Stimulated activated naive CD4-positive, alpha-beta T cell (primary cell): ENCODE results near the gene SAMD14.

Source experiments
- DNase-seq, 6 experiments: peaks; one replicate each; lab custom pipeline; 2025; lab: John Stamatoyannopoulos, UW

Gene SAMD14

GRCh38 chr17:50129728-50130558, at the start of gene SAMD14:
Gene SAMD14, minus strand, starts transcription at chr17:50130160. Its CDS starts 5,201 bp downstream, at chr17:50124959.
- DNase-seq, result peak; percentile 22 to 57 (median 42)

- DNase-seq, result peak in 3 of 6 experiments; percentile 11 to 35 (median 25)
Measured at GRCh38 chr17:50177983-50178834, 48.2 kb upstream of the SAMD14 start.

GRCh38 chr17:50177476-50177875, 47.5 kb upstream of the SAMD14 start:
- no peak for DNase-seq

GRCh38 chr17:50176559-50177357, 46.8 kb upstream of the SAMD14 start:
- no peak for DNase-seq

DNA sequence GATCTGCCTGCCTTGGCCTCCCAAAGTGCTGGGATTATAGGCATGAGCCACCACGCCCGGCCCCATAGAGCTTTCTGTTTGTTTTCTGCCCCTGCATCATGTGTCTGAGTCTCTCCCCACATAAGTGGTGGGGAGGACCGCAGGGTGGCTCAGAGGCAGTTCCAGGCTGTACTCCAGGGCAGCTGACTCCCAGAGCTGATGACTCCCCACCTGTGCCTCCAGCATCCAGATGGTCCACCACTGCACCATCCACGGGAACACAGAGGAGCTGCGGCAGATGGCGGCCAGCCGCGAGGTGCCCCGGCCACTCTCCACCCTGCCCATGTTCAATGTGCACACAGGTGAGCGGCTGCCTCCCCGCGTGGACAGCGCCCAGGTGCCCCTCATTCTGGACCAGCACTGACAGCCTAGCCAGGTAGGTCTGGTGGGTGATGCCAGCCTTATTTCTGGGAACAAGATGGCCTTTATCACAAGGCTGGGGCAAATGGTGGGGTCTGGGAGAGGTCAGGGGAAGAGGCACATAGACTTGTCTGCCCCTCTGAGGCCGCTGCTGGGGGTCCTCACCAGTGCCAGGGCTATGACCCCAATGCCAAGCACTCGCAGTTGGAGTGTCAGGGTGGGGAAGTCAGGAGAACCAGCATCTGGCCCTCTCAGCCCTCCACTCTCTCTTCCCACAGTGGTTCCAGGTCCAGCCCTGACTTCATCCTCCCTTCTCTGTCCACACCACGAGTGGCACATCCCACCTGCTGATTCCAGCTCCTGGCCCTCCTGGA, 45.3 kb upstream of the SAMD14 start:
- no peak for DNase-seq

DNA sequence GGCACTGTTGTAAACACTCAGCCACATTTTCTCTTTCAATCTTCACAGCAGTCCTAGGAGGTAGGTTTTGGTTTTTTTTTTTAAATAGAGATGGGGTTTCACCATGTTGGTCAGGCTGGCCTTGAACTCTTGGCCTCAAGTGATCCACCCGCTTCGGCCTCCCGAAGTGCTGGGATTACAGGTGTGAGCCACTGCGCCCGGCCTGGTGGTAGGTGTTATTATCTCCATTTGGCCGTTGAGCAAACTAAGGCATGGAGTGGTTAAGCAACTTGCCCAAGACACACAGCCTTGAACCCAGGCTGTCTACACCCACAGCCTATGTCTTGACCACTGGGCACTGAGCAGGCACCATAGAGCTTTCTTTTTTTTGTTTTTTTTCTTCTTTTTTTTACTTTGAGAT, 44.5 kb upstream of the SAMD14 start:
- no peak for DNase-seq

- DNase-seq, result no peak
Measured at GRCh38 chr17:50173335-50173941, 43.5 kb upstream of the SAMD14 start.

DNA sequence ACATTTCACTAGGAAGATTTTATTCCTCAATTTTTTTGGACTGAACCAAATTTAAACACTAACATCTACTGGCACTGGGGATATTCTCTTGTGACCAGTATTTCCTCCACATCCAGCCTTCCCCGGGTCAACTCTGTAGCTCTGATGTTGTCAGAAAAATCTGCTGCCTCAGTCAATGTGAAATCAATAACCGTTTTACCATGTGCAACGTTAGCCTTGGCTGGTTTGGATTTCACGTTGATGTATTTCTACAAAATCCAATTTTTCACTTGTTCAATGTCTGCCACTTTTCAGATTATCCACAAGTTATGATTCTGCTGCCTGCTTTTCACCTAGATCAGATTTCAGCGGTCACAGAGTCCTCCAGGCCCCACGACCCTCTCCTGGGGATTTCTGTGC, 43.0 kb upstream of the SAMD14 start:
- no peak for DNase-seq

- DNase-seq, result no peak
Measured at GRCh38 chr17:50172130-50172529, 42.2 kb upstream of the SAMD14 start.

GRCh38 chr17:50171371-50172071, 41.6 kb upstream of the SAMD14 start:
- DNase-seq, result no peak

- DNase-seq, result no peak
Measured at GRCh38 chr17:50170662-50171370, 40.9 kb upstream of the SAMD14 start.

- no peak for DNase-seq
Measured at GRCh38 chr17:50169881-50170459, 40.0 kb upstream of the SAMD14 start.

DNA sequence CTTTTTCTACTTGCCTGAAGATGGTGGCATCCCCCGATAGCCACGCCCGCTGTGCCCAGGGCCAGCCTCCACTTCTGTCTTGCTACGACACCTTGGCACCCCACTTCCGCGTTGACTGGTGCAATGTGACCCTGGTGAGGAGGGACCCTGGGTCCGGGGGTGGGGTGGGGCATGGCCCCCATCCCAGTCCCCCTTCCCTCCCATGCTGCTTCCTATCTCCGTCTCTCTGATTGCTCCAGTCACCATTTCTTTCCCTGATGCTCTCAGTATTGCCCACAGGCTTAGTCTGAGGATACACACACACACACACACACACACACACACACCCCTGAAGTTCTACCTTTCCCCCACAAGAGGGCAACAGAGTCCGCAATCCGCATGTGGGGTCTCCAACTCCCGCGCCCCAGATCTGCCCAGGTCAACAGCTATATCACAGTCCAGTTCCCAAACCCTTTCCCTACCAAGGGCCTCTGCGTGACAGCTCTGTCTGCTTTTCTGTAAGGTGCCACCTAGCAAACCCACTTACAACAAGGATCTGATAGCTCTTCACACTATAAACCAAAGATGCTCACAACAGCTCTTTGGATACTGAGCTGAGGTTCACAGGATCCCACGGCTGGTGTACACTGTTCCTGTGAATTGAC, 39.3 kb upstream of the SAMD14 start:
- peak; percentile 48 to 86 (median 76) for DNase-seq

GRCh38 chr17:50168319-50168718, 38.4 kb upstream of the SAMD14 start:
- no peak for DNase-seq

DNA sequence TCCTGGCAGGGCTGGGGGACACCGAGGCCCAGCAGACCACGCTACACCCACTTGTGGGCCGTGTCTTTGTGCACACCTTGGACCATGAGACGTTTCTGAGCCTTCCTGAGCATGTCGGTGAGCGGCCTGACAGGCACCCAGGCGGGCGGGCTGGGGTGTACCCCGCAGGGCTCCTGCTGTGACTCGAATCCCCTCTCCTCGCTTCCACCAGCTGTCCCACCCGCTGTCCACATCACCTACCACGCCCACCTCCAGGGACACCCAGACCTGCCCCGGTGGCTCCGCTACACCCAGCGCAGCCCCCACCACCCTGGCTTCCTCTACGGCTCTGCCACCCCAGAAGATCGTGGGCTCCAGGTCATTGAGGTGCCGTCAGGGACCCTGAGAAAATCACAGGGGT, 37.4 kb upstream of the SAMD14 start:
- DNase-seq, result no peak

DNA sequence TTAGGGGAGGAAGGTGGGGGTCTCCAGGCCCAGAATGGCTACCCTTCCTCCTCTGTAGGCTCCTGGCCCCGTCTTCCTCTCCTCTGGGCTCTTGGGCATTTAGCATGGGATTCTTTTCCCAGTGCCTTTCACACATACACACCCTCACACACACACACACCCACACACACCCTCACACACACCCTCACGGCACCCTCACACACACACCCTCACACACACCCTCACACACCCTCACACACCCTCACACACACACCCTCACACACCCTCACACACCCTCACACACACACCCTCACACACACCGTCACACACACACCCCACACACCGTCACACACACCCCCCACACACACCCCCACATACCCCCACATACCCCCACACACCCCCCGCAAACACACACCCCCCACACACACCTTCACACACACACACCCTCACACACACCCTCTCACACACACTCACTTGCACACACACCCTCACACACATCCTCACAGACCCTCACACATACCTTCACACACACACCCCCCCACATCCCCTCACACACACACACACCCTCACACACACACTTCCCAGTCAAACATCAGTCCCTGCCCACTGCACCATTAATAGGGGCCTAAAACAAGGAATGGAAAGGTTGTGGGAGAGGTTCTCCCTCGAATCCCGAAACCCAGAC, 36.7 kb upstream of the SAMD14 start:
- no peak for DNase-seq

DNA sequence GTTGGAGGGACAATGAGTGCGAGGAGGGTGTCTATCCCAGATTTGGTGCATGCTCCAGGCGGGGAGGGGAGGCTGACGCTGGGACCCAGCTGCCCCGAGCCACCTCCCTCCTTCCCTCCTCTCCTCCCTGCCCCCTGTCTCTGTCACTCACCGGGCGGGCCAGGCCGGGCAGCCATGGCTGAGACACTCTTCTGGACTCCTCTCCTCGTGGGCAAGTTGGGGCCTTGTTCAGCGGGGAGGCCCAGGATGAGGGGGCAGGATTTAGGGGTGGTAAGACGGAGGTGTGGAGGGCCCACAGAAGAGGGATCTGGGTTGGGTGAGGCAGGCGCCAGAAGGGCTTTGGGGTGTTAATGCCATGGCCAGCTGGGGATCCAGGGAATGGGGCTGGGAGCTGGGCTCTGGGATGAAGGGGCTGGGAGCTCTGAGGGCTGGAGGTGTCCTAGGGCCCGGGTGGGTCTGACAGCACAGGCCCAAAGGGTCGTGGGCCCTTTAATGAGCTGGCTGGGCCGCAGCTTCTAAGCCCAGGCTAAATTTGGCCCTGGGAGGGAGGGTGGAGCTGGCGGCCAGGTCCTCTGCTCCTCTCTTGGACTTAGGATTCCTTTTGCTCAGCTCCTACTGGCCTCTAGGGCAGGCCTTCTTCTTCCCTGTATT, 36.0 kb upstream of the SAMD14 start, which contains the start of gene SGCA:
Gene SGCA (plus strand): TSS at position 139 of the 651 bp plus-strand sequence. CDS start 36 bp downstream, at position 175.
- DNase-seq, result no peak

GRCh38 chr17:50165466-50165865, 35.5 kb upstream of the SAMD14 start:
- no peak for DNase-seq
